GM23248 (cell line): ENCODE measurements around the gene INHBC. TPM values are rescaled to one million over a fixed set of nuclear protein-coding genes. Genes with fewer than 3 reads are reported as not detected.
"Not testable (repeated sequence)": the region's sequence is repeated elsewhere in the genome, so short reads cannot be mapped to it uniquely, and the experiment has no call there.

Experiments used
- DNase-seq: peaks from one replicate; pipeline ENCODE4 v3.0.0-alpha.2; 2015
- H2AFZ ChIP-seq: fragments of 200-600 bp; sonication (generic); 2 replicates; pipeline ENCODE4 v1.6.1; 2016; ENCODE audit warnings: antibody characterized with exemption
- H3F3A ChIP-seq: fragments of 200-600 bp; sonication (generic); 2 replicates; pipeline ENCODE4 v1.6.1; 2016; ENCODE audit warnings: mild to moderate bottlenecking, antibody characterized with exemption, mixed run types; ENCODE audit not compliant: insufficient read depth
- H3K27ac ChIP-seq: fragments of 200-600 bp; sonication (generic); 2 replicates; pipeline ENCODE4 v1.5.1; 2016; ENCODE audit warnings: mild to moderate bottlenecking
- H3K27me3 ChIP-seq: fragments of 200-600 bp; sonication (generic); replicated peaks from 2 replicates; pipeline ENCODE4 v1.6.1; 2016; ENCODE audit warnings: mild to moderate bottlenecking; ENCODE audit not compliant: insufficient read depth
- H3K36me3 ChIP-seq: fragments of 200-600 bp; sonication (generic); 2 replicates; pipeline ENCODE4 v1.6.1; 2016; ENCODE audit warnings: low read depth, mild to moderate bottlenecking
- H3K4me1 ChIP-seq: fragments of 200-600 bp; sonication (generic); 2 replicates; pipeline ENCODE4 v1.6.1; 2016; ENCODE audit warnings: mild to moderate bottlenecking; ENCODE audit not compliant: insufficient read depth
- H3K4me2 ChIP-seq: fragments of 200-600 bp; sonication (generic); one replicate; pipeline ENCODE4 v1.6.1; 2016; ENCODE audit warnings: mild to moderate bottlenecking; ENCODE audit not compliant: unreplicated experiment
- H3K4me3 ChIP-seq: fragments of 200-600 bp; sonication (generic); 2 replicates; pipeline ENCODE4 v1.5.1; 2016; ENCODE audit warnings: mild to moderate bottlenecking
- H3K79me2 ChIP-seq: fragments of 200-600 bp; sonication (generic); 2 replicates; pipeline ENCODE4 v1.6.1; 2016; ENCODE audit warnings: mild to moderate bottlenecking; ENCODE audit not compliant: insufficient read depth
- H3K9ac ChIP-seq: fragments of 200-600 bp; sonication (generic); 2 replicates; pipeline ENCODE4 v1.6.1; 2016; ENCODE audit warnings: mild to moderate bottlenecking
- H3K9me2 ChIP-seq: fragments of 200-600 bp; sonication (generic); 2 replicates; pipeline ENCODE4 v1.6.1; 2016; ENCODE audit warnings: mixed run types, mild to moderate bottlenecking, moderate library complexity; ENCODE audit not compliant: insufficient read depth
- H3K9me3 ChIP-seq: fragments of 200-600 bp; sonication (generic); one replicate; pipeline ENCODE4 v1.6.1; 2017; ENCODE audit warnings: low read depth
- H4K20me1 ChIP-seq: fragments of 200-600 bp; sonication (generic); 2 replicates; pipeline ENCODE4 v1.6.0; 2016; ENCODE audit not compliant: insufficient read depth
- EZH2 ChIP-seq: fragments of 200-600 bp; sonication (generic); IDR thresholded peaks from 2 replicates; pipeline ENCODE4 v1.6.1; 2018; ENCODE audit warnings: antibody characterized with exemption, mild to moderate bottlenecking; ENCODE audit not compliant: insufficient read depth, poor library complexity, severe bottlenecking
- EZH2phosphoT487 ChIP-seq: fragments of 200-600 bp; sonication (generic); IDR thresholded peaks from 2 replicates; pipeline ENCODE4 v1.6.1; 2018; ENCODE audit warnings: antibody characterized with exemption, moderate library complexity, mild to moderate bottlenecking, low read depth; ENCODE audit not compliant: insufficient read depth
- WGBS, 2 experiments: methylation state at CpG; one replicate each; pipeline ENCODE4 v1.1.6; 2015 to 2017; ENCODE audit warnings: low lambda C conversion rate in 2 of 2, low coverage in 1 of 2; ENCODE audit errors: missing lambda C conversion rate in 2 of 2; 5-methylcytosine and 5-hydroxymethylcytosine counted together
- in situ Hi-C: fragments of 300-500 bp; cut with MboI; formaldehyde crosslinking; loops from 2 replicates; pipeline ENCODE4 v1.15.0; 2020
- polyA plus RNA-seq: library from polyadenylated mRNA; unstranded; fragments of >200 nt; fragmentation: Nextera tagmentation; extraction: Ambion mirVana; gene quantifications from 2 replicates; pipeline ENCODE4 v1.2.1, GENCODE V29; 2016
- total RNA-seq: library from RNA; depleted of rRNA; stranded (reverse); fragments of >200 nt; shearing (Covaris generic); gene quantifications from 2 replicates; pipeline ENCODE4 v1.2.3, GENCODE V29; 2014

The INHBC gene
- total and polyA plus RNA-seq, 2 experiments from 2014 or later = not detected

DNA sequence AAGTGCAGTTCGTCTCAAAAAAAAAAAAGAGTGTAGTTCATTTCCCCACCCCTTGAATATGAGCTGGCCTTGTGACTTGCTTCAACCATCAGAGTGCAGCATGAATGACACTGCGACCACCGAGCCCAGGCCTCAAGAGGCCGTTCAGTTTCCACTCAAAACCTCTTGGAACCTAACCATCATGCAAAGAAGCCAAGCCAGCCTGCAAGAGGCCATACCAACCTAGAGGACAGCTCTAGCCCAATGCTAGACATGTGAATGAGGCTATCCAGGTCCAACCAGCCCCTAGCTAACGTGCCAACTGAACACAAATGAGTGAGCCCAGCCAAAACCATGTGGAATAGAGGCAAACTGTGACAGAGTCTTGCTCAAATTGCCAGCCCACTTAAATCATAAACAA, 33.4 kb upstream of the INHBC start:
- no peak overlapping the region for H3K4me2 ChIP-seq
- peaks cover 94% of the 10 kb centered on the region for H3K79me2 ChIP-seq
- H3K4me3 ChIP-seq = no peak overlapping the region
- TF ChIP-seq EZH2 (no peak), EZH2phosphoT487 (no peak)
- H3K4me1 ChIP-seq = no peaks in the 10 kb centered on the region
- WGBS, 2 experiments = 18 to 21% methylated on average over 5 of the region's 5 CpGs
- H3K9me2 ChIP-seq = no peaks in the 10 kb centered on the region
- H3K36me3 ChIP-seq = no peaks in the 10 kb centered on the region
- H3K9me3 ChIP-seq = no peaks in the 10 kb centered on the region
- no peaks in the 10 kb centered on the region for H3K27me3 ChIP-seq
- H3K9ac ChIP-seq = no peak overlapping the region
- DNase-seq = peak; percentile 23
- H3F3A ChIP-seq = no peaks in the 10 kb centered on the region
- no peak overlapping the region for H3K27ac ChIP-seq
- H4K20me1 ChIP-seq = no peaks in the 10 kb centered on the region
- H2AFZ ChIP-seq = no peak overlapping the region
- in situ Hi-C loops = no loop called here

DNA sequence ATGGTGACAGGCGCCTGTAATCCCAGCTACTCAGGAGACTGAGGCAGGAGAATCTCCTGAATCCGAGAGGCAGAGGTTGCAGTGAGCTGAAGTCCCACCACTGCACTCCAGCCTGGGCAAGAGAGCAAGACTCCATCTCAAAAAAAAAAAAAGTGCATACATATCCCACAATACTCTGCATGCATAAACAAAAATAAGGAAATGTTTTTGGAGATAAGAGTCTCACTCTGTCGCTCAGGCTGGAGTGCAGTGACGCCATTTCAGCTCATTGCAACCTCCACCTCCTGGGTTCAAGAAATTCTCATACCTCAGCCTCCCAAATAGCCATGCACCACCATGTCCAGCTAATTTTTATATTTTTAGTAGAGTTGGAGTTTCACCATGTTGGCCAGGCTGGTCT, 32.4 kb upstream of the INHBC start:
- in situ Hi-C loops = not testable (repeated sequence)
- 98% methylated on average over 4 of the region's 4 CpGs for WGBS, 2 experiments

DNA sequence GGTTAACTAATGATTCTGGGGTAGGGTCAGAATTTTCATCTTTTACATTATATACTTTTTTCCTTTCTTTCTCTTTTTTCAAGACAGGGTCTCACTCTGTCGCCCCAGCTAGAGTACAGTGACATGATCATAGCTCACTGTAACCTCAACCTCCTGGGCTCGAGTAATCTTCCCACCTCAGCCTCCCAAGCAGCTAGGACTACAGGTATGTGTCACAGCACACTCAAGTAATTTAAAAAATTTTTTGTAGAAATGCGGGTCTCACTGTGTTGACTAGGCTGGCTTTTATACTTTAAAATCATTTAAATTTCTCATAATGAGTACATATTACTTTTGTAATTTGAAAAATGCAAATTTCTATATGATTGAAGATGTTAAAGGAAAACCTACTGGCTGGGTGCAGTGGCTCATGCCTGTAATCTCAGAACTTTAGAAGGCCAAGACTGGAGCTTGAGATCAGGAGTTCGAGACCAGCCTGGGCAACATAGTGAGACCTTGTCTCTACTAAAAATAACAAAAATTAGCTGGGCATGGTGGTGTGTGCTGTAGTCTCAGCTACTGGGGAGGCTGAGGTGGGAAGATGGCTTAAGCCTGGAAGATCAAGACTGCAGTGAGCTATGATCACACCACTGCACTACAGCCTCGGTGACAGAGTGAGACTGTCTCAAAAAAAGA, 29.5 kb upstream of the INHBC start:
- no peak overlapping the region for H3K4me3 ChIP-seq
- TF ChIP-seq EZH2 = no peak
- no peak for TF ChIP-seq EZH2phosphoT487
- no peak overlapping the region for H3K9ac ChIP-seq
- H3K9me3 ChIP-seq = no peaks in the 10 kb centered on the region
- H3K27ac ChIP-seq = no peak overlapping the region
- in situ Hi-C loops = no loop called here
- H3K79me2 ChIP-seq = peaks cover 96% of the 10 kb centered on the region
- no peaks in the 10 kb centered on the region for H3K36me3 ChIP-seq
- H3F3A ChIP-seq = no peaks in the 10 kb centered on the region
- H2AFZ ChIP-seq = no peak overlapping the region
- no peak overlapping the region for H3K4me2 ChIP-seq
- H3K9me2 ChIP-seq = no peaks in the 10 kb centered on the region
- no peaks in the 10 kb centered on the region for H3K4me1 ChIP-seq
- no peaks in the 10 kb centered on the region for H4K20me1 ChIP-seq
- no peaks in the 10 kb centered on the region for H3K27me3 ChIP-seq
- WGBS, 2 experiments = 98 to 100% methylated on average over 5 of the region's 5 CpGs
- no peak for DNase-seq

More for the DNA sequence above, 32.4 kb upstream of the INHBC start:
- DNase-seq, H3K27me3 ChIP-seq, H3F3A ChIP-seq, H3K4me1 ChIP-seq, H3K4me3 ChIP-seq, H4K20me1 ChIP-seq, H3K9me2 ChIP-seq, H3K9ac ChIP-seq, H3K27ac ChIP-seq, H3K36me3 ChIP-seq, H3K9me3 ChIP-seq, H2AFZ ChIP-seq, H3K4me2 ChIP-seq: not testable (repeated sequence)
- H3K79me2 ChIP-seq = peaks cover 96% of the 10 kb centered on the region

DNA sequence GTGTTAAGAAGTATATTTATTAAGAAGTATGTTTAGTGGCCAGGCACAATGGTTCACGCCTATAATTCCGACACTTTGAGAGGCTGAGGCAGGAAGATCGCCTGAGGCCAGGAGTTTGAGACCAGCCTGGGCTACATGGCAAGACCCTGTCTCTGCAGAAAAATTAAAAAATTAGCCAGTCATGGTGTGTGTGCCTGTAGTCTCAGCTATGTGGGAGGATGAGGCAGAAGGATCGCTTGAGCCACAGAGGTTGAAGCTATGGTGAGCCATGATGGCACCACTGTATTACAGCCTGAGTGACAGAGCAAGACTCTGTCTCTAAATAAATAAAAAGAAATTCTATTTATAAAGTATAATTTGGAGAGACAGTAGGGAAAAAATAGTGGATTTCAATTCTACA, 24.1 kb upstream of the INHBC start:
- WGBS, 2 experiments = 96 to 100% methylated on average over 4 of the region's 4 CpGs
- no peak overlapping the region for H2AFZ ChIP-seq
- H3K4me2 ChIP-seq = no peak overlapping the region
- no peaks in the 10 kb centered on the region for H3K4me1 ChIP-seq
- H3K9me2 ChIP-seq = no peaks in the 10 kb centered on the region
- TF ChIP-seq EZH2 (no peak), EZH2phosphoT487 (no peak)
- H3K9me3 ChIP-seq = no peaks in the 10 kb centered on the region
- no peaks in the 10 kb centered on the region for H3F3A ChIP-seq
- no peak overlapping the region for H3K9ac ChIP-seq
- H3K4me3 ChIP-seq = no peak overlapping the region
- peaks cover 100% of the 10 kb centered on the region for H3K79me2 ChIP-seq
- no peaks in the 10 kb centered on the region for H3K27me3 ChIP-seq
- in situ Hi-C loops = no loop called here
- no peak for DNase-seq
- H4K20me1 ChIP-seq = no peaks in the 10 kb centered on the region
- H3K36me3 ChIP-seq = no peaks in the 10 kb centered on the region
- H3K27ac ChIP-seq = no peak overlapping the region

DNA sequence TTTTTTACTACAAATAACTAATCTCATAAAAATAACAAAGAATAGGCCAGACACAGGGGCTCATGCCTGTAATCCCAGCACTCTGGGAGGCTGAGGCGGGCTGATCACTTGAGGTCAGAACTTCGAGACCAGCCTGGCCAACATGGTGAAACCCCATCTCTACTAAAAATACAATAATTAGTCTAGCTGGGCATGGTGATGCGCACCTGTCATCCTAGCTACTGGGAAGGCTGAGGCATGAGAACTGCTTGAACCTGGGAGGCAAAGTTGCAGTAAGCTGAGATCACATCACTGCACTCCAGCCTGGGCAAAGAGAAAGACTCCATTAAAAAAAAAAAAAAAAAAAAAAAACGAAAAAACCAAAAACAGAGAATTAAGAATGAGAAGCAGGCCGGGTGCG, 20.4 kb upstream of the INHBC start:
- H2AFZ ChIP-seq, DNase-seq, H3K4me3 ChIP-seq, in situ Hi-C loops, H3K36me3 ChIP-seq, H3K27me3 ChIP-seq, H3K4me1 ChIP-seq, H4K20me1 ChIP-seq, H3F3A ChIP-seq, H3K9ac ChIP-seq, H3K27ac ChIP-seq, H3K9me2 ChIP-seq, H3K9me3 ChIP-seq, H3K4me2 ChIP-seq: not testable (repeated sequence)
- WGBS, 2 experiments = 93 to 99% methylated on average over 6 of the region's 6 CpGs
- peaks cover 98% of the 10 kb centered on the region for H3K79me2 ChIP-seq
